HG02623 (cell line): ENCODE data around the gene NRG2.

Experiments used
- ATAC-seq: cut with Tn5 transposase; IDR thresholded peaks from one replicate; pipeline ENCODE4 v1.9.1; 2021; ENCODE audit warnings: moderate library complexity; ENCODE audit not compliant: unreplicated experiment

The NRG2 gene

GRCh38 chr5:139975306-139975705, 67.8 kb downstream of the NRG2 start:
- ATAC-seq: no peak

- ATAC-seq: no peak
These were observed 68.4 kb downstream of the NRG2 start for GRCh38 chr5:139974661-139975060.

GRCh38 chr5:139971202-139971725, 71.8 kb downstream of the NRG2 start:
- ATAC-seq: no peak

- ATAC-seq: no peak
These were observed 73.8 kb downstream of the NRG2 start for GRCh38 chr5:139969318-139969717.

GRCh38 chr5:139968547-139969261, 74.4 kb downstream of the NRG2 start:
- ATAC-seq: peak; percentile 95

GRCh38 chr5:139967353-139967752, 75.7 kb downstream of the NRG2 start:
- no peak for ATAC-seq

GRCh38 chr5:139966856-139967255, 76.2 kb downstream of the NRG2 start:
- no peak for ATAC-seq

GRCh38 chr5:139964994-139965565, 78.0 kb downstream of the NRG2 start:
- ATAC-seq: no peak

DNA sequence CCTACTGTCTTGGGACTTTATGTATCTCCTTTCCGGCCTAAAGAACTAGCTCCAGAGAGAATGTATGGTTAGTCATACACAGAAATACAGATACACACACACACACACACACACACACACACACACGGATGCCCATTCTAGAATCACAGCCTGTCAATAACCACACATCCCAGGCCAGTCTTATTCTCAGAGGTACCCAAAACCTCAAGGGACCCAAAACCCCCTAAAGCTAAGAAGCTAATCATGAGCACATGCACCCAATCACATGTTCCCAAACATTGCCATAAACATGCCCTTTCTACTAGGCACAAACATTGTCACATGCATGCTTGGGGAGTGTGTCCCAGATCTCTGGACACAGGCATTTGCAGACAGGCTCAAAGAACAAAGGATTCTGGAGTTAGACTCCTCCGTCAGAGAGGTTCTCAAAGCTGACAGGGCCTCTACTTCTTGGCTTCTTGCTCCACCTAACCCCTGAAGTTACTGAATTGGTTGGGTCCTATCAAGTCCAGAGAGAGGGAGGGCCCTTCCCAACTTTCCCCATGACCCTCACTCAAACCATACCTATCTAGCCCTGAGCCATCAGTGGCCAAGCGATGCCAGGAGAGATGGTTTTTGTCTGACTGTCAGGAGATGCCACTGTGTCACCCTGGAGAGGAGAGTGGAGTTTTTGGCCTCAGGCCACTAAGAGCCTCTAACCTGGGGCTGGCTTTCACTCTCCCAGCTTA, 78.7 kb downstream of the NRG2 start:
- ATAC-seq: no peak

DNA sequence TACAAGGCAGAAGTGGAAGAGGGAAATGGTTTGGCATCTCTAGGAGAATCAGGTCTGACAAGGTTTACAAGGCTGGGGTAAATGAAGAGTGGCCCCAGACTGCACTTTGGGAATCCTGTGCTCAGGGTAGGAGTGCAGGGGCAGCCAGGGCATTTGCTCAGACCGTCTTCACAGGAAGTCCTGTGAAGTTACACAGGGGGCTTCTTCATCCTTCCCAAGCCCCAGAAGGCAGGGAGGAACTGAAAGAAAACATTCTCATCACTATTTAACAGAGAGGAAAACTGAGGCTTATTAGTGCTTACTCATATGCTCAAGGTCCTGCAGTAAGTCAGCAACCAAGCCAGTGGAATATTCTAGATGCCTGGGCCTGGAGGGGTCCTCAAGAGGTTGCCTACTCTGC, 80.7 kb downstream of the NRG2 start:
- no peak for ATAC-seq

DNA sequence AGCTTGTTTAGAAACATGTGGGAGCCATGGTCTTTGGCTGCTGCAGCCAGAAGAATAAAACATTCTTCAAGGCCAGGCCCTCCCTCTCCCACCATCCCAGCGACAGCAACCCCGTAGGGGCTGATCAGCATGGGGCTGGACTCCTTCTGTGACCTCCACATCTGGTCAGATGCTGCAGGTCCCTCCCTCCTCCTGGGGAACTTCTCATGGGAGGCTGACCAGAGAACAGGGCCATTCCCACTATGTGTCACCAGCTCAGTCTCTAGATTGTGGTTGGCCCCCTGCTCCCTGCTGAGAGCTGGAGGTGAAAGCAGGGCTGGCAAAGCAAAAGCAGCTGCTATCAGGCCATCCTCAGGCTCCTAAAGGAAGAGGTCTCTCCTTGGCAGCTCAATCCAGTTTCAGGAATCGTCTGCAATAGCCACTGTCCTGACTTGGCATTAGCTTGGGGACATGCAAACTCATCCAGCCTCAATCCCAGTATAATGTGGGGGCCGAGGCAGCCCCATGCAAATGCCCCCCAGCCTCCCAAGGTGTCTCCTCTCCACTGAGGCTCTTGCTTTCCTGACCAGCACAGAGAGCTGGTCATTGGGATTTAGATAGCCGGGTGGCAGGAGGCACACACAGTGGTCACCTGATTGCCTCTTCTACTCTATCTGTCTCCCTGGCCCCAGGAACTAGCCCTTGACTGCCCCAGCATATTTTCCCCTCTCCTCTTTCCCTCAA, 81.5 kb downstream of the NRG2 start:
- ATAC-seq: no peak

GRCh38 chr5:139960723-139961383, 82.2 kb downstream of the NRG2 start:
- peak; percentile 70 for ATAC-seq

- no peak for ATAC-seq
These were observed 84.5 kb downstream of the NRG2 start for GRCh38 chr5:139958432-139959148.

DNA sequence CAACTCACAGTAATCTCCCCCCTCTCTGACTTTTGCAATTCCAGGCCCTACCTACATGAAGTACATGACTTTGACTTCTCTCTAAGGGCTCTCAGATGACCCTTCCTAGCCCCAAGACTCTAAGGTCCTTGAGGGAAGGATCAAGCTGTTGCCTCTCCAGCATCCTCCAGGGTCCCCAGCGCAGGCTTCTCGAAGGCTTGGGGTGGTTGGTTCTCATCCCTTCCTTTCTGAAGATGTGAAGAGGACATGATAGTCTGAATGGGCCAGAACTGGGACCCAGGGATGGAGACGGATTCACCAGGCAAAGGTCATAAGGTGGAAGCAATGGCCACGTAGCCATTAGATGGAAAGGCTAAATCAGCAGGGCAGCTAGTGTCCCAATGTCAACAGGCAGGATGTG, 86.8 kb downstream of the NRG2 start:
- ATAC-seq: no peak

DNA sequence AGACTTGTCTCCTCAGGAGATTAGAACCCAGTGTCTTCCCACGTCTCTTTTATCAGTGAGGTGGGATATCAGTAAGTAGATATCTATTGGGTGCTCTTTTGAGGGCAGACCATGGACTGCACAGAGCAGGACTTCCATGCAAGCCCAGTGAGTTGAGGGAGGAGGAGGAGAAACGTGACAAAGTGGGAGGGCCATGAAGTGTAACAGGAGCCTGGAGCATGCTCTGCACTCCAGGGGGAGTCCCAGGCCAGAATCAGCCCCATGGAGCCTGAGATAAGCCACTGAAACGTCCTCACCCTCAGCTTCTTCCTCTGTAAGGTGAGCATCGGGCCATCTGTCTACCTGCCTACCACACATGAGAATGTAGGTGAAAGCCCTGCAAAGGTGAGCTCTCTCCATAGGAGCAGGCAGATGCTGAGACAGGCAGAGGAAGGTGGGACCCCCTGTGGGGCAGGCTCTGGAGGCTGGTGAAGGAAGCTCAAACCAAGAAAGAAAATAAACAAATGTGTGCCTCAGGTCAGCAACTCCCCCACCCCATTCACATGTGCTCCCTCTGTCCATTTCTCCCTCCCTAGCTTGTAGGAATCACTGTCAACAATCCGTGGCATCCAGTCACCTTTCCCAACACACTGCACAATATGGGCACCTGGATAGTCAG, 87.4 kb downstream of the NRG2 start:
- ATAC-seq: no peak

GRCh38 chr5:139955053-139955605, 88.0 kb downstream of the NRG2 start:
- ATAC-seq: peak; percentile 56

DNA sequence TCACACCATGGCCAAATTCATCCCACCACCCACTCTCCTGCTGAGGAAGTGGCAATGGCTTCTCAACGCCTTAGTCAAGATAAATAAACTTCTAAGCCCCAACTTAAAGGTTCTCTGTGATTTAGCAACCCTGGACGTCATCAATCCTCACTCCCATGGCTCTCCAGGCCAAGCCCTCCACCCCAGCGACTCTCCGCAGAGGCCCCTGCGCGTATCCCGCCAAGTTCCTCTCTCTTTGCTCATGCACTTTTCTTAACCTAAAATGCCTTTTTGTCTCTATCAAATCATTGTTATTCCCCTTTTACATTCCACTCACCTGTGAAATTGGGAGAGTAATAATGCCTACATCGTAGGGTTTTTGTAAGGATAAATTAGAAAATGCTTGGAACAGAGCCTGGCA, 88.6 kb downstream of the NRG2 start:
- ATAC-seq: no peak

DNA sequence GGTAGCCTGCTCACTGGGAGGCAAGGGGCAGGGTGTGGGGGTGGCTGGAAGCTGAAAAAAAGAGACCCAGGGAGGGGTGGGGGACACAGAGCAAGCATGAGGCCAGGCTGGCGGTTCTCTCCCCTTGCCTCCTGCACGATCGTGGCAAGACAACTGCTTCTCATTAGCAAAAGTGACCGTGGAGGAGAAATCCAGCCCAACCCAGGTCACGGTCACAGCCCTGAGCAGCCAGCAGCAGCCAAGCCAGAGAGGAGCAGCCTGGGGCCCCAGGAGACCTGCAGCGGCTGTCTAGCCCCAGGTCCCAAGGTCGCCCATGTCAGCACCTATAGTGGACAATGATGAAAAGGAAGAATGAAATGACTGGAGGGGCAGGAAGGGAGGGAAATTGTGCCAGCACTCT, 89.1 kb downstream of the NRG2 start:
- ATAC-seq: no peak

GRCh38 chr5:139952574-139952973, 90.5 kb downstream of the NRG2 start:
- no peak for ATAC-seq
